Caco-2 (cell line): Measurements from ENCODE around the gene CLDN6. TPM values are rescaled to one million over a fixed set of nuclear protein-coding genes. Genes with fewer than 3 reads are reported as not detected.

ENCODE experiments used
- BruUV-seq: library from RNA; stranded (reverse); fragments of 400-500 nt; replicated peaks from 2 replicates; lab custom pipeline; 2021; lab: Mats Ljungman, UMichigan
- CTCF ChIA-PET: fragments of 300-600 bp; sonication (Branson Sonifier 250); formaldehyde crosslinking; loops from one replicate; lab custom pipeline; 2022; ENCODE audit warnings: antibody characterized with exemption; lab: Charles Lee
- POLR2A ChIA-PET: fragments of 300-600 bp; sonication (Branson Sonifier 250); formaldehyde crosslinking; loops from one replicate; lab custom pipeline; 2022; ENCODE audit warnings: antibody characterized with exemption; lab: Charles Lee
- DNase-seq, 2 experiments: peaks; one replicate each; pipeline versions ENCODE4 v3.0.0 to v3.0.0-alpha.2; 2020 to 2022
- H3K27me3 ChIP-seq: replicated peaks from 2 replicates; pipeline ENCODE4 v1.6.0; 2011; ENCODE audit warnings: low read length; ENCODE audit not compliant: control insufficient read depth, insufficient read depth
- H3K36me3 ChIP-seq: 2 replicates; pipeline ENCODE4 v1.5.1; 2011; ENCODE audit warnings: low read length; ENCODE audit not compliant: control insufficient read depth, insufficient read depth
- H3K4me1 ChIP-seq: fragments of 250-450 bp; sonication (Bioruptor Pico); 2 replicates; pipeline ENCODE4 v1.5.1; 2020; ENCODE audit warnings: mild to moderate bottlenecking
- H3K4me3 ChIP-seq: 2 replicates; pipeline ENCODE4 v1.5.1; 2011; ENCODE audit warnings: low read depth, mild to moderate bottlenecking, control low read depth, low read length
- H3K9me3 ChIP-seq: fragments of 250-450 bp; sonication (Bioruptor Pico); 2 replicates; pipeline ENCODE4 v1.5.1; 2020; ENCODE audit warnings: mild to moderate bottlenecking, moderate library complexity
- H3K27ac Mint-ChIP-seq: one replicate; pipeline ENCODE4 v1.8.0; 2022; ENCODE audit warnings: mixed read lengths; ENCODE audit not compliant: unreplicated experiment
- H3K27me3 Mint-ChIP-seq: one replicate; pipeline ENCODE4 v1.8.0; 2022; ENCODE audit warnings: mixed read lengths; ENCODE audit not compliant: insufficient read depth, unreplicated experiment
- H3K36me3 Mint-ChIP-seq: one replicate; pipeline ENCODE4 v1.8.0; 2022; ENCODE audit warnings: mild to moderate bottlenecking, mixed read lengths; ENCODE audit not compliant: insufficient read depth, unreplicated experiment
- H3K4me1 Mint-ChIP-seq: one replicate; pipeline ENCODE4 v1.8.0; 2022; ENCODE audit warnings: low read depth, mixed read lengths; ENCODE audit not compliant: unreplicated experiment
- H3K4me3 Mint-ChIP-seq: one replicate; pipeline ENCODE4 v1.8.0; 2022; ENCODE audit warnings: mild to moderate bottlenecking, moderate library complexity, mixed read lengths; ENCODE audit not compliant: unreplicated experiment
- H3K9me3 Mint-ChIP-seq: one replicate; pipeline ENCODE4 v1.8.0; 2022; ENCODE audit warnings: mixed read lengths; ENCODE audit not compliant: unreplicated experiment
- intact Hi-C: fragments of 100-400 bp; cut with micrococcal nuclease; formaldehyde crosslinking; loops from one replicate; pipeline ENCODE4 v1.10.0; 2022; ENCODE audit not compliant: unreplicated experiment
- total RNA-seq: library from RNA; stranded (reverse); gene quantifications from 2 replicates; pipeline ENCODE4 v1.2.3, GENCODE V29; 2022
- TF ChIP-seq, protein P1 (sequence below), 2 experiments: fragments of 200-600 bp in 1 of 2; IDR thresholded peaks; 1 replicate in 1 of 2; 2 replicates in 1 of 2; pipeline versions ENCODE4 v1.5.1 to v1.8.0; 2011 to 2022; ENCODE audit warnings: antibody characterized with exemption in 1 of 2, control low read depth in 1 of 2, inconsistent platforms in 1 of 2, low read depth in 1 of 2, low read length in 1 of 2, mild to moderate bottlenecking in 1 of 2, moderate library complexity in 1 of 2; ENCODE audit not compliant: insufficient read depth in 1 of 2, severe bottlenecking in 1 of 2, unreplicated experiment in 1 of 2

Gene CLDN6
- total RNA-seq, 1 experiment from 2014 or later, result 9.0 TPM

DNA sequence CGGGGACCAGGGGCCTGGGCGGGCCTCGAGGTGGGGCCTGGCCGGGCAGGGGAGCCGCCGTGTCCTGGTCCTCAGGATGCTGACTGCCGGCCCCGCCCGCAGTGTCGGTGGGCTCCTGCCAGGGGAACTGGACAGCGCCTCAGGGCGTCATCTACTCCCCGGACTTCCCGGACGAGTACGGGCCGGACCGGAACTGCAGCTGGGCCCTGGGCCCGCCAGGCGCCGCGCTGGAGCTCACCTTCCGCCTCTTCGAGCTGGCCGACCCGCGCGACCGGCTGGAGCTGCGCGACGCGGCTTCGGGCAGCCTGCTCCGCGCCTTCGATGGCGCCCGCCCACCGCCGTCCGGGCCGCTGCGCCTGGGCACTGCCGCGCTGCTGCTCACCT is 51.2 kb downstream of the CLDN6 start:
- no peak overlapping the region for H3K27ac Mint-ChIP-seq
- POLR2A ChIA-PET, result no interaction called here
- BruUV-seq, result no TSS peak
- DNase-seq, result no peak
- intact Hi-C loops, result no loop called here
- CTCF ChIA-PET, result no interaction called here
- no peaks in the 10 kb centered on the region for H3K36me3 ChIP-seq
- peaks cover 17% of the 10 kb centered on the region for H3K4me1 ChIP-seq
- no peaks in the 10 kb centered on the region for H3K9me3 ChIP-seq
- H3K27me3 Mint-ChIP-seq, result no peaks in the 10 kb centered on the region
- H3K36me3 Mint-ChIP-seq, result peaks cover 31% of the 10 kb centered on the region
- H3K4me3 Mint-ChIP-seq, result no peak overlapping the region
- H3K4me3 ChIP-seq, result no peak overlapping the region
- no peaks in the 10 kb centered on the region for H3K9me3 Mint-ChIP-seq
- TF ChIP-seq, protein P1, sequence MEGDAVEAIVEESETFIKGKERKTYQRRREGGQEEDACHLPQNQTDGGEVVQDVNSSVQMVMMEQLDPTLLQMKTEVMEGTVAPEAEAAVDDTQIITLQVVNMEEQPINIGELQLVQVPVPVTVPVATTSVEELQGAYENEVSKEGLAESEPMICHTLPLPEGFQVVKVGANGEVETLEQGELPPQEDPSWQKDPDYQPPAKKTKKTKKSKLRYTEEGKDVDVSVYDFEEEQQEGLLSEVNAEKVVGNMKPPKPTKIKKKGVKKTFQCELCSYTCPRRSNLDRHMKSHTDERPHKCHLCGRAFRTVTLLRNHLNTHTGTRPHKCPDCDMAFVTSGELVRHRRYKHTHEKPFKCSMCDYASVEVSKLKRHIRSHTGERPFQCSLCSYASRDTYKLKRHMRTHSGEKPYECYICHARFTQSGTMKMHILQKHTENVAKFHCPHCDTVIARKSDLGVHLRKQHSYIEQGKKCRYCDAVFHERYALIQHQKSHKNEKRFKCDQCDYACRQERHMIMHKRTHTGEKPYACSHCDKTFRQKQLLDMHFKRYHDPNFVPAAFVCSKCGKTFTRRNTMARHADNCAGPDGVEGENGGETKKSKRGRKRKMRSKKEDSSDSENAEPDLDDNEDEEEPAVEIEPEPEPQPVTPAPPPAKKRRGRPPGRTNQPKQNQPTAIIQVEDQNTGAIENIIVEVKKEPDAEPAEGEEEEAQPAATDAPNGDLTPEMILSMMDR (IDR thresholded peaks at IDR 0.05; ENCODE audit: insufficient read depth in 1 of 2, low read depth in 1 of 2, low read length in 1 of 2, severe bottlenecking in 1 of 2, unreplicated experiment in 1 of 2), result no peak
- H3K27me3 ChIP-seq, result no peaks in the 10 kb centered on the region
- H3K4me1 Mint-ChIP-seq, result no peaks in the 10 kb centered on the region

DNA sequence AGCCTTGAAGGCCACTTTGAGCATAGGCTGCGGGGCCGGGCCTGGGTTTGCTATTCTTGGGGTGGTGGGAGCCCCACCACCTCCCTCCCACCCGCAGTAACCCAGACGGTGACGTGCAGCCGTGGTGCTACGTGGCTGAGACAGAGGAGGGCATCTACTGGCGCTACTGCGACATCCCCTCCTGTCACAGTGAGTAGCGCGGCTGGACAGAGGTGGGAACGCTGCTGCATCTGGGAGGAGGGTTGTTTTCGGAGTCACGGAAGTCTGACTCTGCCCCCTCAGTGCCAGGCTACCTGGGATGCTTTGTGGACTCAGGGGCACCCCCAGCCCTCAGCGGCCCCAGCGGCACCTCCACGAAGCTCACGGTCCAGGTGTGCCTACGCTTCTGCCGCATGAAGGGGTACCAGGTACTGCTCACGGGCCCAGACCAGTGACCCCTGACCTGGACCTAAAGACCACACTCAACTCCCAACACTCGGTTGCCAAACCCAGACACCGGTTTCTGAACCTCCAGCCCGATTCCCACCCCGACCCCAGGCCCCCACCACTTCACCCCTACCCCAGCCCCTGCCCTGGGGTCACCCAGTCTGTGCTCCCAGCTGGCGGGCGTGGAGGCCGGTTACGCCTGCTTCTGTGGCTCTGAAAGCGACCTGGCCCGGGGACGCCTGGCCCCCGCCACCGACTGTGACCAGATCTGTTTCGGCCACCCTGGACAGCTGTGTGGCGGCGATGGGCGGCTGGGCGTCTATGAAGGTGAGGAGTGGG is 51.8 kb downstream of the CLDN6 start:
- H3K4me1 ChIP-seq, result peaks cover 17% of the 10 kb centered on the region

More for the DNA sequence above, 51.8 kb downstream of the CLDN6 start:
- ChIA-PET POLR2A (no interaction called here), CTCF (interaction anchor here (1.9 kb wide), 1 partner anchor 15 kb away, joined by 4 read pairs; the partner anchor contains the start of gene PKMYT1)
- TF ChIP-seq, protein P1 (IDR thresholded peaks at IDR 0.05; ENCODE audit: insufficient read depth in 1 of 2, low read depth in 1 of 2, low read length in 1 of 2, severe bottlenecking in 1 of 2, unreplicated experiment in 1 of 2), result no peak
- Mint-ChIP-seq H3K4me3 (no peak overlapping the region), H3K27me3 (no peaks in the 10 kb centered on the region), H3K36me3 (peaks cover 25% of the 10 kb centered on the region), H3K9me3 (no peaks in the 10 kb centered on the region), H3K4me1 (no peaks in the 10 kb centered on the region), H3K27ac (no peak overlapping the region)
- intact Hi-C loops, result no loop called here
- Histone ChIP-seq H3K27me3 (no peaks in the 10 kb centered on the region), H3K36me3 (no peaks in the 10 kb centered on the region), H3K9me3 (no peaks in the 10 kb centered on the region), H3K4me3 (no peak overlapping the region)
- BruUV-seq, result no TSS peak
- no peak for DNase-seq

Other genes starting within 250 kb of the CLDN6 start
- 175 and 184 TPM in 2 replicates for gene ELOB, start 240.9 kb downstream of the CLDN6 start, total RNA-seq
- not detected in 2 replicates for gene PRSS33, start 230.6 kb downstream of the CLDN6 start, total RNA-seq
- not detected in 2 replicates for gene PRSS41, start 219.7 kb downstream of the CLDN6 start, total RNA-seq
- not detected in 2 replicates for gene PRSS21, start 200.9 kb downstream of the CLDN6 start, total RNA-seq
- gene ZG16B, start 187.9 kb downstream of the CLDN6 start, total RNA-seq, result 0.34 TPM in 1 of 2 replicates, not detected in the other
- gene PRSS22, start 160.0 kb downstream of the CLDN6 start, total RNA-seq, result 131 TPM in 2 replicates
- gene FLYWCH2, start 135.0 kb downstream of the CLDN6 start, total RNA-seq, result 26.0 and 28.7 TPM in 2 replicates
- 23.3 and 27.9 TPM in 2 replicates for gene FLYWCH1, start 106.3 kb downstream of the CLDN6 start, total RNA-seq
- gene KREMEN2, start 53.9 kb downstream of the CLDN6 start, total RNA-seq, result 1.9 and 2.2 TPM in 2 replicates
- gene PAQR4, start 48.8 kb downstream of the CLDN6 start, total RNA-seq, result 12.0 and 13.4 TPM in 2 replicates
- gene PKMYT1, start 37.7 kb downstream of the CLDN6 start, total RNA-seq, result 63.3 and 73.7 TPM in 2 replicates
- gene CLDN9, start 5.3 kb downstream of the CLDN6 start, total RNA-seq, result 0.79 and 0.91 TPM in 2 replicates
- gene TNFRSF12A, start 2.2 kb upstream of the CLDN6 start, total RNA-seq, result 62.5 and 66.4 TPM in 2 replicates
- 40.8 and 44.9 TPM in 2 replicates for gene HCFC1R1, start 5.8 kb upstream of the CLDN6 start, total RNA-seq
- 46.0 and 48.0 TPM in 2 replicates for gene THOC6, start 5.9 kb upstream of the CLDN6 start, total RNA-seq
- 10.6 and 11.1 TPM in 2 replicates for gene BICDL2, start 18.8 kb upstream of the CLDN6 start, total RNA-seq
- 0.11 and 0.14 TPM in 2 replicates for gene MMP25, start 28.4 kb upstream of the CLDN6 start, total RNA-seq
- 149 and 165 TPM in 2 replicates for gene IL32, start 47.5 kb upstream of the CLDN6 start, total RNA-seq
- gene ZSCAN10, start 81.1 kb upstream of the CLDN6 start, total RNA-seq, result not detected in 2 replicates
- 10.3 and 13.5 TPM in 2 replicates for gene ZNF205, start 94.4 kb upstream of the CLDN6 start, total RNA-seq
- 5.3 and 5.5 TPM in 2 replicates for gene ZNF213, start 116.8 kb upstream of the CLDN6 start, total RNA-seq
- not detected in 2 replicates for gene OR1F1, start 170.0 kb upstream of the CLDN6 start, total RNA-seq
- 11.3 and 12.1 TPM in 2 replicates for gene ZNF200, start 217.0 kb upstream of the CLDN6 start, total RNA-seq
- not detected in 2 replicates for gene MEFV, start 238.4 kb upstream of the CLDN6 start, total RNA-seq